Upper lobe of left lung (tissue), 6 donors: Measurements from ENCODE around the gene TMEM117. TPM values are rescaled to one million over a fixed set of nuclear protein-coding genes. Genes with fewer than 3 reads are reported as not detected.

Experiments
- ATAC-seq, 2 donors: fragments of 200-7000 bp; cut with Tn5 transposase; one replicate each; pipeline ENCODE4 v1.9.1; 2022; ENCODE audit warnings: mild to moderate bottlenecking in 2 of 2, moderate library complexity in 2 of 2; ENCODE audit not compliant: low FRiP score in 2 of 2
- DNase-seq, 2 donors: peaks; one replicate each; pipeline ENCODE4 v3.0.0-alpha.2; 2019 to 2020
- H3K27ac ChIP-seq, 4 donors: fragments of 200-600 bp; sonication (generic); one replicate each; pipeline ENCODE4 v1.5.1; 2016 to 2019
- H3K27me3 ChIP-seq, 4 donors: fragments of 200-600 bp; sonication (generic); one replicate each; pipeline ENCODE4 v1.5.1; 2017 to 2019
- H3K36me3 ChIP-seq, 4 donors: fragments of 200-600 bp; sonication (generic); one replicate each; pipeline ENCODE4 v1.5.1; 2016 to 2019
- H3K4me1 ChIP-seq, 4 donors: fragments of 200-600 bp; sonication (generic); one replicate each; pipeline ENCODE4 v1.5.1; 2018 to 2019
- H3K4me3 ChIP-seq, 4 donors: fragments of 200-600 bp; sonication (generic); one replicate each; pipeline ENCODE4 v1.5.1; 2017 to 2019; ENCODE audit warnings: mild to moderate bottlenecking in 2 of 4, moderate library complexity in 1 of 4
- H3K9me3 ChIP-seq, 4 donors: fragments of 200-600 bp; sonication (generic); one replicate each; pipeline ENCODE4 v1.5.1; 2018 to 2019
- EP300 ChIP-seq, 4 donors: sonication (generic); formaldehyde crosslinking; IDR thresholded peaks; one replicate each; pipeline ENCODE4 v1.5.1; 2017; ENCODE audit warnings: antibody characterized with exemption in 4 of 4, control low read depth in 2 of 4
- POLR2A ChIP-seq, 4 donors: fragments of 450-650 bp; IDR thresholded peaks; one replicate each; pipeline ENCODE4 v1.5.1; 2016 to 2017; ENCODE audit warnings: antibody characterized with exemption in 4 of 4, mild to moderate bottlenecking in 2 of 4
- POLR2AphosphoS5 ChIP-seq, 2 donors: sonication (generic); formaldehyde crosslinking; IDR thresholded peaks; one replicate each; pipeline ENCODE4 v1.5.1; 2017; ENCODE audit warnings: antibody characterized with exemption in 2 of 2
- WGBS, 2 donors: methylation state at CpG; one replicate each; pipeline ENCODE4 v1.1.5; 2017 to 2018; 5-methylcytosine and 5-hydroxymethylcytosine counted together
- total RNA-seq, 6 donors: library from RNA; depleted of rRNA in 4 of 6; stranded (reverse); fragments of >200 nt in 4 of 6; gene quantifications; one replicate each; pipeline versions ENCODE4 v1.1.0 to v1.2.1, GENCODE V29; 2016 to 2021
- TF ChIP-seq, protein P1 (sequence below), 6 experiments: fragments of 450-650 bp in 4 of 6; fragments of 200-600 bp in 2 of 6; sonication (generic) in 2 of 6; IDR thresholded peaks; one replicate each; pipeline ENCODE4 v1.5.1; 2016 to 2019; ENCODE audit warnings: antibody characterized with exemption in 6 of 6
- donor health status: DM: no; HTN: no; CAD: no; lungs with moderate emphysema.
- donor health status: DM: no; HTN: yes; CAD: no; lungs with severe emphysema.

TMEM117 gene
- total RNA-seq, 6 donors from 2014 or later, result 2.6 to 8.4 (median 4.2) TPM

- Histone ChIP-seq H3K4me3 (no peak overlapping the region), H3K36me3 (no peaks in the 10 kb centered on the region), H3K4me1 (no peaks in the 10 kb centered on the region), H3K9me3 (no peaks in the 10 kb centered on the region), H3K27me3 (no peaks in the 10 kb centered on the region), H3K27ac (no peak overlapping the region)
- ATAC-seq (no peak), DNase-seq (no peak)
- TF ChIP-seq, protein P1, sequence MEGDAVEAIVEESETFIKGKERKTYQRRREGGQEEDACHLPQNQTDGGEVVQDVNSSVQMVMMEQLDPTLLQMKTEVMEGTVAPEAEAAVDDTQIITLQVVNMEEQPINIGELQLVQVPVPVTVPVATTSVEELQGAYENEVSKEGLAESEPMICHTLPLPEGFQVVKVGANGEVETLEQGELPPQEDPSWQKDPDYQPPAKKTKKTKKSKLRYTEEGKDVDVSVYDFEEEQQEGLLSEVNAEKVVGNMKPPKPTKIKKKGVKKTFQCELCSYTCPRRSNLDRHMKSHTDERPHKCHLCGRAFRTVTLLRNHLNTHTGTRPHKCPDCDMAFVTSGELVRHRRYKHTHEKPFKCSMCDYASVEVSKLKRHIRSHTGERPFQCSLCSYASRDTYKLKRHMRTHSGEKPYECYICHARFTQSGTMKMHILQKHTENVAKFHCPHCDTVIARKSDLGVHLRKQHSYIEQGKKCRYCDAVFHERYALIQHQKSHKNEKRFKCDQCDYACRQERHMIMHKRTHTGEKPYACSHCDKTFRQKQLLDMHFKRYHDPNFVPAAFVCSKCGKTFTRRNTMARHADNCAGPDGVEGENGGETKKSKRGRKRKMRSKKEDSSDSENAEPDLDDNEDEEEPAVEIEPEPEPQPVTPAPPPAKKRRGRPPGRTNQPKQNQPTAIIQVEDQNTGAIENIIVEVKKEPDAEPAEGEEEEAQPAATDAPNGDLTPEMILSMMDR (IDR thresholded peaks at IDR 0.05), result no peak
- TF ChIP-seq POLR2A (IDR thresholded peaks at IDR 0.05) (no peak), EP300 (IDR thresholded peaks at IDR 0.05) (no peak), POLR2AphosphoS5 (IDR thresholded peaks at IDR 0.05) (no peak)
These were observed 499.1 kb downstream of the TMEM117 start for GRCh38 chr12:44335030-44335429.

DNA sequence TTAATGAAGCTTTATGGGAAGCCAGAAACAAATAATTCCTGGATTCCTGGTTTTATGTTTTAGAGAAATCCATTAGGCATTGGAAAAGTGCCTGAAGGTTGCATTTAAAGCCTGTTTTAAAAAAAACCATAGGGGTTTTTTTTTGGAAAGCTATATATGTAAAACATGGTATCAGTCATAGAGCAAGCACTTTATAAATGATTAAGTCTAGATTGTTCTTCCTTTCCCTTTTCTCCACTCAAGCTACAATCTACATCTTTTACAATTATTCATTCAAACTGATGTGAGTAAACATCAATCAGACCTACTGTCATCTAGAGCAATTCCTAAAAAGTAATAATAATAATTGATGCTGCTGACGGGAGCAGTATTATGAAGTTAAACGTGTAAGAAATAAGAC lies 500.7 kb downstream of the TMEM117 start:
- WGBS, 2 donors, result 91 to 93% methylated on average over 2 of the region's 2 CpGs
- TF ChIP-seq EP300 (IDR thresholded peaks at IDR 0.05) (no peak), POLR2AphosphoS5 (IDR thresholded peaks at IDR 0.05) (no peak), POLR2A (IDR thresholded peaks at IDR 0.05) (no peak)
- TF ChIP-seq, protein P1 (IDR thresholded peaks at IDR 0.05), result no peak
- H3K4me1 ChIP-seq, result no peaks in the 10 kb centered on the region
- no peaks in the 10 kb centered on the region for H3K27me3 ChIP-seq
- no peak overlapping the region for H3K27ac ChIP-seq
- no peaks in the 10 kb centered on the region for H3K9me3 ChIP-seq
- no peaks in the 10 kb centered on the region for H3K36me3 ChIP-seq
- no peak overlapping the region for H3K4me3 ChIP-seq
- ATAC-seq (no peak), DNase-seq (no peak)

DNA sequence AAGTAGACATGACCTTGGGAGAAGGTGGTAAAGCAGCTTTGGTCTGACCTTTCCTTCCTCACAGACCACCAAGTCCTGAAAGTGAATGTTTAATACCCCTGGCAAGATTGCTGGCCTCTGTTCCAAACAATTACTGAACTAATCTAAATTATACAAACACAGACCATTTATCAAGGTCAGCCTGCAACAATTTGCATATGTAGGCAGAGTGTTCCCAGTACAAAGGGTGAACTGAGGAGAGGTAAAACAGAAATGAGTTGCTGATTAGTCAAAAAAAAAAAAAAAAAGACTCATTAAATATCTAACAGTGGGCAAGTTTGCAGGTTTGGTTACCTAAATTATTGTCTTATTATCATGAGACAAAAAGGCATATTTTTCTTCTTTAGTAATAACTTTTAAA lies 506.5 kb downstream of the TMEM117 start:
- Histone ChIP-seq H3K36me3 (no peaks in the 10 kb centered on the region), H3K9me3 (no peaks in the 10 kb centered on the region), H3K4me3 (no peak overlapping the region), H3K27ac (no peak overlapping the region), H3K27me3 (no peaks in the 10 kb centered on the region), H3K4me1 (peaks cover 0 to 4% (median 0%) of the 10 kb centered on the region in 4 donors)
- no peak for ATAC-seq
- DNase-seq, result no peak
- TF ChIP-seq POLR2A (IDR thresholded peaks at IDR 0.05) (no peak), POLR2AphosphoS5 (IDR thresholded peaks at IDR 0.05) (no peak), EP300 (IDR thresholded peaks at IDR 0.05) (no peak)
- TF ChIP-seq, protein P1 (IDR thresholded peaks at IDR 0.05), result no peak

DNA sequence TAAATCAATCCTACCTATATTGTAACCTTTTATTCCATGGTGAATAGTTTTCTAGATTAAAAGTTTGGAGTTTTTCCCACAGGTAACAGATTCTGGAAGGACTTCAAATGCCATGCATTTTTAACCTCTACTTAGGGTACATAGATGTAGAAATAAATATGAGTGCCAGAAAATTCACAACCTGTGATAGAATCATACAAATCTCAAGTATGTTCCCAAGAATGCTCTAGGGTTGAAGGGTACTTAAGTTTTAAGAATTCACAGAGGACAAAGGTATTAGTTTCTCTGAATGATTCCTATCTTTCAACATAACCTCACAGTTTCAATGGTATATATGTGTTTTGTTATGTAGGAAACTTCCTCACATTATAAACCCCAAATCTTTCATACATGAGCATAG lies 511.3 kb downstream of the TMEM117 start:
- no peaks in the 10 kb centered on the region for H3K9me3 ChIP-seq
- ATAC-seq, result peak in 1 of 2 donors; percentile 53
- H3K27ac ChIP-seq, result no peak overlapping the region
- no peak overlapping the region for H3K4me3 ChIP-seq
- TF ChIP-seq, protein P1 (IDR thresholded peaks at IDR 0.05), result no peak
- TF ChIP-seq POLR2A (IDR thresholded peaks at IDR 0.05) (no peak), POLR2AphosphoS5 (IDR thresholded peaks at IDR 0.05) (no peak), EP300 (IDR thresholded peaks at IDR 0.05) (no peak)
- H3K4me1 ChIP-seq, result peaks cover 0 to 4% (median 0%) of the 10 kb centered on the region in 4 donors
- H3K27me3 ChIP-seq, result no peaks in the 10 kb centered on the region
- DNase-seq, result no peak
- H3K36me3 ChIP-seq, result no peaks in the 10 kb centered on the region

DNA sequence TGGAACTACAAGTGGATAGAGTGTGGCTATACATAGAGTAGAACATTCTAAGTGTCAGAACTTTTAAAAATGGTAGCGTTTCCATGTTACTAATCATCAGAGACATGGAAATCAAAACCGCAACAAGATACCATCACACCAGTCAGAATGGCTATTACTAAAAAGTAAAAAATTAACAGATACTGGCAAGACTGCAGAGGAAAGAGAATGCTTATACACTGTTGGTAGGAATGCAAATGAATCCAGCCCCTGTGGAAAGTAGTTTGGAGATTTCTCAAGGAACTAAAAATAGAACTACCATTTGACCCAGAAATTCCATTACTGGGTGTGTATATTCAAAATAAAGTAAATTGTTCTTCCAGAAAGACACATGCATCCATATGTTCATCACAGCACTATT lies 521.6 kb downstream of the TMEM117 start:
- Histone ChIP-seq H3K36me3 (no peaks in the 10 kb centered on the region), H3K4me1 (no peaks in the 10 kb centered on the region), H3K4me3 (no peak overlapping the region), H3K27me3 (no peaks in the 10 kb centered on the region), H3K27ac (no peak overlapping the region), H3K9me3 (no peaks in the 10 kb centered on the region)
- 89 to 91% methylated on average over 2 of the region's 2 CpGs for WGBS, 2 donors
- no peak for ATAC-seq
- no peak for DNase-seq
- TF ChIP-seq POLR2A (IDR thresholded peaks at IDR 0.05) (no peak), EP300 (IDR thresholded peaks at IDR 0.05) (no peak), POLR2AphosphoS5 (IDR thresholded peaks at IDR 0.05) (no peak)
- TF ChIP-seq, protein P1 (IDR thresholded peaks at IDR 0.05), result no peak
